HG02642 (cell line): ENCODE results near the gene ZNF736.

Experiments
- ATAC-seq: cut with Tn5 transposase; IDR thresholded peaks from one replicate; pipeline ENCODE4 v1.9.1; 2021; ENCODE audit warnings: mild to moderate bottlenecking; ENCODE audit not compliant: unreplicated experiment, poor library complexity

Gene ZNF736

DNA sequence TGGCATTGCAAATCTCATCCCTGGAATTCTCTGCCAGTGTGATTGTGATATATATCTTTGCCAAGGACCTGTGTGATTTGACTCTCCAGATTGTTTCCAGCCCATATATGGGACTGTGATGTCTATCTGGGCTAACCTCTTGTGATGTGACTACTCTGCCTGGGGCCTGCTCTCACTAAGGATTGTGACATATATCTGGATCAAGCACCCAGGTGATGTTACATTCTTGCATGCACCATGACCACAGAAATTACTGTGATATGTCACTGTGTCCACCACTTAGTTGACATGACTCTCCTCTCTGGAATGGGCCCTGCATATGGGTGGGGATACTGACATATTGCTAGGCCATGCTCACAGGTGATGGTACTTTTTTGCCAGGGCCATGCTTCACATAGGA, 86.6 kb downstream of the ZNF736 start:
- ATAC-seq, result no peak
